CD4-positive, alpha-beta T cell treated with Interleukin-15 for 1 hour (primary cell): ENCODE results near the gene PHF20.
"Not testable (repeated sequence)": the region's sequence is repeated elsewhere in the genome, so short reads cannot be mapped to it uniquely, and the experiment has no call there.

Source experiments
- DNase-seq: peaks from one replicate; pipeline ENCODE4 v3.0.0-alpha.2; 2020

PHF20 gene

DNA sequence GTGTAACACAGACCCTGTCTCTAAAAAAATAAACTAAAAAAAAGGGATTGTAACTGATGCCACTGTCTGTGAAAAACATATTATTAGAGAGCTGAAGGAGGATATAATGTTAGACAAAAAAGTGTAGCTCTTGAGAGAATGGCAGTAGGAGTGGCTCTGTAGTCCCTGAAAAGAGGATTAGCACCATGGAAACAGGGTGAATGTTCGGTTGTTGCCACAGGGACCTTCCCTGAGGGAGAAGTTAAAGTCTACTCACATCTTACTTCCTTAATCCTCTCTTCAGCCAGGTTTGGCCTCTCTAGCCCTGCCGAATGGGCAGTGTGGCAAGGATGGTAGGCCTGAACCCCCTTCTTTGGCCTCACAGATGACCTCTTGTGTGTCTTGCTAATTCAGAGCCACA lies 170.4 kb downstream of the PHF20 start:
- DNase-seq = no peak

DNA sequence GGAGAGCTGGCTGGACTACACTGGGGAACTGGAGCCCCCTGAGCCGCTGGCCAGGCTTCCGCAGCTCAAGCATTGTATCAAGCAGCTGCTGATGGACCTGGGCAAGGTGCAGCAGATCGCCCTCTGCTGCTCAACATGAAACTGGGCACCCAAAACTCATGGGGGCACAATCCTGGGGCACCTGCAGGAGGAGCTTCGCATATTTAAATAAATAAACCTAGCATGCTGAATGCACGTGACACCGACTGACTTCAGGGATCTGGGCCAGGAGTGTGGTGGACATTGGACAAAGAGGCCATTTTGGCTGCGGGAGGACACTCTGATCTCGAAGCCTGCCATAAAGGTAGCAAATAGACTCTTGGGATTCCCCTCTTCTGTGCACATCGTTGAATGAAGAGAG lies 175.7 kb downstream of the PHF20 start:
- peak; percentile 19 for DNase-seq

DNA sequence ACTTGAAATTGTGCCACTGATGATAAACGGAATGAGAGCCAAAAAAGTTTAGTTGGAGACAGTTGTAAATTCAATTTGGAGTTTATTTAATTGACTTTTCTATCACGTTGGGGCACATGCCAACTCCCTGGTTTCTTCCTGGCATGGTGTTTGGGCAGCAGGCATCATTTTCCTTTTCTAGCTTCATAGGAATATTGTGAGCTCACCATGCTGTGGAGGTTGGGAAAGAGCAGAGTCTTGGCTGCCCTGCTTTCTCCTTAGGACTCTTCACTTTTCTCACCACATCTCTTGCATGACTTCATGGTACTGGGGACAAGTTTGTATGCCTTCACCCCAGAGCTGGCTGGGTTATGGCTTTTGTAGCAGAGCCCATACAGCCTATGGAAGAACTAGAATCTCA lies 176.1 kb downstream of the PHF20 start:
- DNase-seq = no peak

DNA sequence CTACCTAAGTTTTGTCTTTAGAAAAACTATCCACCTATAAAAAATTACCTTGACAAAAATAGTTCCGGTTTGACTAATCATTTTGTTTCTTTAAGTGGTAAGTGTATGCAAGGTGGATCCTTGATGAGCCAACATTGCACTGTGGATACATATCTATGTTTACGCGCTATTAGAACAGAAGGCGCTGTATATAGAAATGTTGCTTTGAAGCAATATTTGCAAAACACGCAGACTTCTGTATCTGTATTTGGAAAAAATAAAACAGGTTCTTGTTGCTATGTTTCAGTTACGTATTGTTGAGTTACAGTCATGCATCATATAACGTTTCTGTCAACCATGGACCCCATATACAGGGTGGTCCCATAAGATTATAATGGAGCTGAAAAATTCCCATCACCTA lies 178.3 kb downstream of the PHF20 start:
- no peak for DNase-seq

DNA sequence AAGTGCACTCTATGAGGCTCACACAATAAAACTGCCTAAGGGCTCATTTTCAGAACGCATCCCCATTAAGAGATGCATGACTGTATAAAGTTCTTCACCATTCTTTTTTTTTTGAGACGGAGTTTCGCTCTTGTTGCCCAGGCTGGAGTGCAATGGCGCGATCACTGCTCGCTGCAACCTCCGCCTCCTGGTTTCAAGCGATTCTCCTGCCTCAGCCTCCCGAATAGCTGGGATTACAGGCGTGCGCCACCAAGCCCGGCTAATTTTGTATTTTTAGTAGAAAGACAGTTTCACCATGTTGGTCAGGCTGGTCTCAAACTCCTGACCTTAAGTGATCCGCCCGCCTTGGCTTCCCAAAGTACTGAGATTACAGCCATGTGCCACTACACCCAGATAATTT lies 180.3 kb downstream of the PHF20 start:
- DNase-seq = not testable (repeated sequence)

DNA sequence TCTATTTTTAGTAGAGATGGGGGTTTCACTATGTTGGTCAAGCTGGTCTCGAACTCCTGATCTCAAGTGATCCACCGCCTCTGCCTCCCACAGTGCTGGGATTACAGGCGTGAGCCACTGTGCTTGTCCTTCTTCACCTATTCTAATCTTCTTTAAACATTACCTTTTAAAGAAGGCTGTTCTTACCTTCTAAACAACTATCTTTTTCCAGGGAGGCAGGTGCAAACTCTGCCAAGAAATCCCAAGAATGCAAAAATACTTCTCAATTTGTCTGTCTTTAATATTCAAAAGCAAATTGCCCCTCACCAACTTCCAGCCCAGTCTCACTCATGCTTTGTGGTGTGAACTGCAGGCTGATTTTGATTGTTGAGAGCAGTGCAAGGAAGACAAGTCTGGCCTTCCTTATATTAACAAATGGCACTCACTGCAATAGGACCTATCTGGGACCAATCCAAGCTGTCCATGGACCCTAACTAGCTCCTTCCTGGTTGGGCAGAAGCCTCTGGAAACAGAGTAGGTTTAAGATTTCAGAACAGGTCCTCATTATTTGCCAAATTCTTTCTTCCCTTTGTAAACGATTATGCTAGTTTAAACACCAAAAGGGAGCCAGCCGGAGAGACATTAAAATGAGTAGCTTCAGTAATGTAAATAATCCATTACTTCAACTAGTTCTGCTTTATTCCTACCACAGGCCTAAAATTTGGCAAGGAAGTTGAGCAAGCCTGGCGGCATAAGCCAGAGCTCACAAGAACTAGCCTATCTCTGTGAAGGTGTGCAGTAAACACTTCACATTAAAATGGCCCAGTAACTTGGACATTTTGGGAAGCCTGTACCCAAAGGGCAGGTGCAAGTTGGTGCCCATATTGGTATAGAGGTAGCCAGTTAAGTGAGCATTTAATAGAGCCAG lies 180.9 kb downstream of the PHF20 start:
- peak; percentile 21 for DNase-seq

DNA sequence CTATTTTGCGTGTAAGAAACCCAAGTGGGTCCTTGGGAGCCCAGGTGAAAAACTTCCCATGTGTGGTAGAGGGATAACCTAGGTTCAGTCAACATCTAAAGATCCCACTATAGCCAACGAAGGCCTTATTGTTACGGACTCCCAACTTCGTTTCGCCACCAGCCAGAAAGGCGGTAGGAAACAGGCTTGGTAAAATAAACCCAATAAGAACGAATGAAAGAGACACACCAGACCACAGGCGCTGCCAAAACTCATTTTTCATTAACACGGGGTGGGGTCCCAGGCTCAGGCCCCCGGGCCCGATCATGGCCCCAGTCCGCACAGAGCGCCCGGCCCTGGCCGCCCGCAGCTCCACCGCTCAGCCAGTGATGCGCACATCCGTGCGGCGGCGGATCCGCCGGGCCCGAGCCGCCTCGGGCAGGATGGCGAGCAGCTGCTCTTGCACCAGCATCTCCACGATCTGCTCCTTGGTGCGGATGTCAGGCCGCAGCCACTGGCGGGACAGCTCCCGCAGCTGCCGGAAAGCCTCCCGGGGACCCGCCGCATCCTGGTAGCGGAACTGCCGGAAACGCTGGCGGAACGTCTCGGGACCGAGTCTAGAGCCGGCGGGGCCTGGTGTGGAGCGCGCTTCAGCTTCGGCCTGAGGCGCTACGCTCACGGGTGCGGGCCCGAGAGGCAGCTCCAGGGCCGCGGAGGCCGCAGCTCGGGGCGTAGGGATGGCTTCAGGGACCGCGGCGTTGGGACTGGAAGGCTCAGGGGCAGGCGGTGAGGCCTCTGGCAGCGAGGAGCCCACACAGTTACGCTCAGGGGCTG lies 181.8 kb downstream of the PHF20 start:
- DNase-seq = peak; percentile 65

DNA sequence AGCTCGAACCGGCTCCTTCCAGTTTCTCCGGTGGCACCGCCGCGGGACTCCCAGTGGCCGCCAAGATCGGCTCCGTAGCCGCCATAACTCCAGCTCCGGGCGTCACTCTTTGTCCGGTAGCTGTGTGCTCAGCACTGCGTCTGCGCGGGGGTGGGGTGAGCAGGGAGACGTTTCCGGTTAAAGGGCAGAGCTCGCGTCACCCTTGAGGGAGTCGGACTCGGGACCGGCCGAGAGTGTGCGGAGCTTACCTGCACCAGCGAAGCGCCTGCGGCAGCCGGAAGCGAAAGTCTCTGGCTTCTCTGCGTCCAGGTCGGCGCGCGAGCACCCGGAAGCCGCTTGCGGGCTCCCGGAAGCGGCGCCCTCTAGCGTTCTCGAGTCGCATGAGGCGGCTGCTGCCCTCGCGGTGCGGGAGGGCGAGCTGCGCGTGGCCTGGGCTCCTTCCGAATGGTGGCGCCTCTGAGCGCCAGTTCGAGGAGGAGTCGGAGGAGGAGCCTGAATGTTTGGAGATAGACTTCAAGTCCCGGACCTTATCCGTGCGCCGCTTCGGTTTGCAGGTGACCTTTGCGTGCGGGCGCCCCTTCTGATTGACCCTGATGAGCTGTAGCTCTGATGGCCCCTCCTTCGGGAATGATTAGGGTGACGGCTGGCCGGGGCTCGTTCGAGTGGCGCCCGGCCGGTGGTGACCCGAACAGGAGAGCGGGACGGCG lies 182.5 kb downstream of the PHF20 start, which contains the start of gene SCAND1:
Gene SCAND1, minus strand, starts transcription at position 303 of the 707 bp plus-strand sequence. Its CDS starts 218 bp downstream, at position 85.
- DNase-seq = peak; percentile 99

DNA sequence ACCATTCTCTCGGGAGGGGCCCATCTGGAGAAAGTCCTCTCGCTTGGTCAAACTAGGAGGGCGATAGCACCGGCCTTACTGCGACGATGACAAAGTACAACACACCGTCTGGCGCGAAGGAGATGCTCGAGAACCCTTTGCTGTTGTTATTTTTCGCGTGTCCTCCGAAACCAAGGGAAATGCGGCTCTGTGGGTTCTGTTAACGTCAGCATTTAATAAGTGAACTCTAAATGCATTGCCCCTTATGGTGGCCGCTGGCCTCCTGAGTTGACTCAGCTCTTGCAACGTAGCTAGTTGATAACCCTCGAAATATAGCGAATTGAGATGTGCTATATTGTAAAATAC lies 183.1 kb downstream of the PHF20 start:
- DNase-seq = peak; percentile 39

DNA sequence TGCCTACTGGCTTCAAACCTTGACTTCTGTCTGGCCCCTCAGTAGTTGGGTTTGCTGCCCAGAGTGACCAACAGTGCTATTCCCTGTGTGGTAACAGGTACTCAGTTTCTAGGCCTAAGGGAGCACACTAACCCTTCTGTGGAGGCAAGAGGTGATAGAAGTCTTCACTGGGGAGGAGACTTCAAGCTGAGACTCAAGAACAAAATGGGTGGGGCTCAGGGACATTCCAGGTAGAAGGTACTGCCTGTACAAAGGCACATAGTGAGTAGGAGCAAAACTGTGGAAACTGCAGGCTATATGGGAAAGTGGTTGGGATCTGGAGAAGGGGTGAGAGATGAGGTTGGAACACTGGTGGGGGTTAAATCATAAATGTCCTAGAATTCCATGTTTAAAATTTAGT lies 184.8 kb downstream of the PHF20 start:
- DNase-seq = no peak

DNA sequence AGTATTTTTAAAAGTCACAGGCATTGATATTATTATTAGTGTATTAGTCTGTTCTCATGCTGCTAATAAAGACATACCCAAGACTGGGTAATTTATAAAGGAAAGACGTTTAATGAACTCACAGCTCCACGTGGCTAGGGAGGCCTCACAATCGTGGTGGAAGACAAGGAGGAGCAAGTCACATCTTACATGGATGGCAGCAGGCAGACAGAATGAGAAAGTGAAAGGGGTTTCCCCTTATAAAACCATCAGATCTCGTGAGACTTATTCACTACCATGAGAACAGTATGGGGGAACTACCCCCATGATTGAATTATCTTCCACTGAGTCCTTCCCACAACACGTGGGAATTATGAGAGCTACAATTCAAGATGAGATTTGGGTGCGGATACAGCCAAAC lies 187.5 kb downstream of the PHF20 start:
- not testable (repeated sequence) for DNase-seq

DNA sequence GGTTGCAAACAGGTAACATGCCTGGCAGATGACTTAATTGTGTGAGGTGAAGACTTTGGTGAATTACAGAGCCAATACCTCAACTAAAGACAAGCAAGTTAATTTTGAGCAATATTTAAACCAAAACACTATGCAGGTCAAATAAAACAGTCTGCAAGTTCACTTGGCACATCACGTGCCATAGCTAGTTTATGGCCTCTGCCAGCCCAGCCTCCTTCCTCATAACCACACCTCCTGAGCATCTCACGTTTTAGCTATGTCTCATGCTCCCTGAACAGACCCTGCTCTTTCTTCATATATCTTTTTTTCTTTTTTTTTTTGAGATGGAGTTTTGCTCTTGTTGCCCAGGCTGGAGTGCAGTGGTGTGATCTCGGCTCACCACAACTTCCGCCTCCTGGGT lies 192.1 kb downstream of the PHF20 start:
- DNase-seq = no peak

DNA sequence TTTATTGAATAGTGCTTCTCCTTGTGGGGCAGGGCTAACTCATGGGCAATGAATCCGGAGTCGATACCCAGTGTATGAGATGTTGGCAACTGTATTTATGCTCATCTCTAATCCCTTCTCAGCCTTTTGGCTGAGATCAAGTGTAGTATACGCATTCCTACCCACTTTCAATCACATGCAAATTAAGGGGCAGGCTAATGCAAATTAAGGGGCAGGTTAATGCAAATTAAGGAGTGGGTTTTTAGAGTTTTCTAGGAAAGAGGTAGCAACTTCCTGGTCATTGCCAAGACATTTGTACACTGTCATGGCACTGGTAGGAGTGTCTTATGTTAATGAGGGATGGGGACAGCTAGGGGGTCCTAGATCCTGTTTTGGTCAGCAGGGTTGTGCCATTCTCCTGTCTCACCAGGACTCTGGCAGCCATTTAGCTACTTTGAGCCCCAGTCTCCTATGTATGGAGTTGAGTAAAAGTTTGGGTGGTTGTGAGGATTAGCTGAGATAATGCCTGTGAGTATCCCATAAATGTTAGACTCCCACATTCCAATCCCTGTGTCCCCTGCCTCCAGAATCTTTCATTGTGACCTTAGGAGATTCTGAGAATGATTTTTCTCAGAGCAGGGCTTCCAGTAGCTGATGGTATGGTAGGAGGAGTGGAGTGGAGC lies 196.3 kb downstream of the PHF20 start, which contains the start of gene CNBD2:
Gene CNBD2, plus strand, starts transcription at position 612 of the 662 bp plus-strand sequence. CDS start 173 bp downstream, outside the sequence.
- DNase-seq = no peak

DNA sequence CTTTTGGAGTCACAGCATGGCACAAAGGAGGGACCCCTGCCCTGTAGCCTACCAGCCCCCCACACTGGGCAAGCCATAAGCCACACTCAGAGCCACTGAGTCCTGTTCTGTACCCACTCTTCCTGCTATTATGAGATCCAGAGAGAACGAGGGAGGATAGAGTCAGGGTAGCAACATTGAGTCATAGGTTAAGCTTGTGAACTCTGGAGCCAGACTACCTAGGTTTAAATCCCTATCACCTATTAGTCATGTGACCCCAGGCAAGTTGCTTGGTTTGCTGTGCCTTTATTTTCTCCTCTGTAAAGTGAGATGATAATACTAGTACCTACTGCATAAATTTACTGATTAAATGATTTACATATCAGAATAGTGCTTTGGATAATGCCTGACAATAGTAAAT lies 197.1 kb downstream of the PHF20 start:
- DNase-seq = no peak

DNA sequence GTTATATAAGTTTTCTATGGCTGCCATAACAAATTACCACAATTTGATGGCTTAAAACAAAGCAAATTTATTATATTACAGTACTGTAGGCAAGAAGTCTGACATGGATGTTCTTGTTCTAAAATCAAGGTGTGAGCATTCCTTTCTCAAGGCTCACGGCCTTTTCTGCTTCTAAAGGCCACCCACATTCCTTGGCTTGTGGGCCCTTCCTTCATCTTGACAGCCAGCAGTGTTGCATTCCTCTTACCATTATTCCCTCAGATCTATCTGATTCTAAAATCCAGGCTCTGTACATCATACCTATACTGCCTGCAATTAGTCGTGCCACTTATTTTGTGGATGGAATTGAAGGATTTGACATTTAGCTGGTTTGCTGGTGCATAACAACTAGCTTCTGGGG lies 200.2 kb downstream of the PHF20 start:
- DNase-seq = no peak

DNA sequence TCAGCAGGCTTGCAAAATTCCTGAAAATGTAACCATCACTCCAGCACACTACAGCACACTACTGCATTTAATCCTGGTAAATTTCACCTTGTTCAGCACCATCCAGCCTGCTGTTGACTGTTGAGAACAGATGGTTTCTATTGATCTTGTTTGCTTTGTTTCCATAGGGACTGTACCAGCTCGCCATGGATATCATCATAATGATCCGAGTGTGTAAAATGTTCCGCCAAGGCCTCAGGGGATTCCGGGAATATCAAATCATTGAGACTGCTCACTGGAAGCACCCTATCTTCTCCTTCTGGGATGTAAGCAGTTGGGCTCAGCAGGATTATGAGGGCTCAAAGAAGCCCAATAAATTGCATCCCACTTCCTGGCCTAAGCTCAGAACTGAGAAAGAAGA lies 200.6 kb downstream of the PHF20 start:
- no peak for DNase-seq

DNA sequence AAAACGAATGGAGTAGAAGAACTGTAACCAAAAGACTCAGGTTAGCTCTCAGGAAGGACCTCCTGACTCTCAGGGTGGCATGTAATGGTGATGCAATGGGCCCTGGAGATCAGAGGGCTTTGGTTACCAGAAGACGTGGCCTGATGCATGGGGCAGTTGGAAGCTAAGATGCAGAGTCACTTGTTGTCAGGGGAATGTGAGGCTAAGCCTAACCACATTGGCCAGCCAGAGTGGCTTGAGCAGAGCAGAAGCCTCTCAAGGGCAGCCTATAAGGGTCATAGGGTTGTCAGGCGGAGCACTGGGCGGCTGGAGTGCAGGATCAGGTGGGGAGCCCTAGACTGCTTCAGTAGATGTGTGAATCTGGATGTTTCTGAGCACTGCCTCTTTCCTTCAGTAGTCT lies 202.4 kb downstream of the PHF20 start:
- no peak for DNase-seq

DNA sequence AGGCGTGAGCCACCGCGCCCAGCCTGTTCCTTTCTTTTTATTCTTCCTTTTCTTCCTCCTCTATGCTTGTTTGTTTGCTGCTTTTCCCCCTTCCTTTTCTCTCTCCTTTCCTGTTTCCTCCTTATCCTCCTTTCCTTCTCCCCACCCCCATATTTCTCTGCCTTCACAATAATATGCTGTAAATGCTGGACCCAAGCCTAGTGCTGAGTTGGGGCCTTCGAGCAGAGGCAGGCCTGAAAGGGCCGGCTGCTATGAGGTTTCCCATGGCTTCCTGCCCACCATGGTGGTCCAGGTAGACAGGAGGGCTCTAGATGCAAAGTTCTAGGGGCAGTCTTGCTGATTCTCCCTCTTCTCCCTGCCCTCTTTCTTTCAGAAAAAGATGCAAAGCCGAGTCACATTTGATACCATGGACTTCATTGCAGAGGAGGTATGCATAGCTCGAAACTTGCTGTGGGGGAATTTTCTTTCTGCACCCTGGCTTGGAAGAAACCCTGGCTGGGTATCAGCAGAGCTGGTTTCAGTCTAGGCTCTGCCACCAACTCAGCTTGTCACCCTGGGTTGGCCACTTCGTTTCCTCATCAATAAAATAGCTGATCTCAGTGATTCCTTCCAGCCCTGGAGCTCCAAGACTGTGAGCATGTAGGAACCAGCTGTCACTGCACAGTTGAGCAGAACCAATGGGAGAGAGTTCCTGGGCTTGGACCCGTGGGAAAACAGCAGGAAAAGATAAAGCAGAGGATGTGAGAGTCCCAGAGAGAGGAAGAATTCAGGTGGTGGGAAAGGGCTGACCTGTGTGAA lies 204.0 kb downstream of the PHF20 start:
- DNase-seq = no peak

DNA sequence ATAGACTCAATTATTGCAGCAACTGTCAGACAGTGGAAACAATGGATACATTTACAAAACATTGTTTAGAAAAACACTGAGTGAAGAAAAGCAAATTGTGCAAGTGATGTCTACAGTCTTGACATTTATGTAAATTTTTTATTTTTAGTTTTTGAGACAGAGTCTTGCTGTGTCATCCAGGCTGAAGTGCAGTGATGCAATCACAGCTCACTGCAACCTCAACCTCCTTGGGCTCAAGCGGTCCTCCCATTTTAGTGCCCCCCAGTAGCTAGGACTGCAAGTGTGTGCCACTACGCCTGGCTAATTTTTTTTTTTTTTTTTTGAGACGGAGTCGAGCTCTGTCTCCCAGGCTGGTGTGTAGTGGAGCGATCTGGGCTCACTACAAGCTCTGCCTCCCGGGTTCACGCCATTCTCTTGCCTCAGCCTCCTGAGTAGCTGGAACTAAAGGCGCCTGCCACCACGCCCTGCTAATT lies 206.3 kb downstream of the PHF20 start:
- DNase-seq = no peak

DNA sequence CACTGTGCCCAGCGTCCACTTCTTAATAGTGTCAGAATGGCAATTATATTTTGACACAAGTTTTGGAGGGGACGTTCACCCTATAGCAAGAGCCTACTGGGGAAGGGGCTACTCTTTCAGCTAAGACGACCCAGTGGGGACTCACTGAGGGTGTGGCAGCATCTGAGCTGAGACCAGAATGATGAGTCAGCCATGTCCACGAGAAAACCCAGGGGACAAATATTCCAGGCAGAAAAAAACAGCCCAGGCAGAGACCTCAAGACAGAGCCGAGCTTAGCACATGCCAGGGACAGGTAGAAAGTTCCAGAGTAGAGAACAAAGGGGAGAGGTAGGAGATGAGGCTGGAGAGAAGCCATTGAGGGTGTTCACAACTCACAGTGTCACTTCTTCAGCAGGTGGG lies 207.7 kb downstream of the PHF20 start:
- DNase-seq = no peak

DNA sequence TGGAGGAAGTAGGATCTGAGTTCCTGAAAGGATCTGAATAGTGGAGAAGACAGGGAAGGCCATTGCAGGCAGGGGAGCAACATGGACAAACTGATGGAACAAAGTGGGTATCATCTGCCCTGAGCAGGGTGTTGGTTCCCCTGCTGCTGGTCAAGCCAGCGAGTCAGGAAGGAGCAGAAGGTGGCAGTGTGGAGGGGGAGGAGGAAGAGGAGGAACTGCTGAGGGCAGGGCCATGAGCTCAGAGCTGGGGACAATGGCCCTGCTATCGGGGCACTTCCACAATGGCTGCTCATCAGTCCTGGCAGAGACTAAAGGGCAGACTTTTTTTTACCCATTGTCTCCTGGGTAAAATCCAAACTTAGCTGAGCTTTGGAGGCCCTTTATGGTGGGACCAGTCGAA lies 210.2 kb downstream of the PHF20 start:
- no peak for DNase-seq

DNA sequence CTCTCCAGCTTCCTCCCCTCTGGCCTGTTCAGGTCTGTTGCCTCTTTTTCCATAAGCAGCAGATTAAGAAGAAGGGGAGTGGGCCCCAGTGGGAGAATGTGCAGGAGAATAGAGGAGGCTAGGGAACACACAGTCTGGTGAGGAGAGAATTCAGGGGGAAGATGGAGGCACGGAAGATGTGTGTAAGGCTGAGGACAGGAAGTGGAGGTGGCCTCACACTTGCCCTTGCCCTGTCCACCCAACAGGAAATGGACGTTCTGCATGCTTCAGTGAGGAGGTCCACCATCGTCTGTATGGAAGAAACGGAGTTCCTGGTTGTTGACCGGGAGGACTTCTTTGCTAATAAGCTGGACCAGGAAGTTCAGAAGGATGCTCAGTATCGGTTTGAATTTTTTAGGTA lies 212.6 kb downstream of the PHF20 start:
- DNase-seq = no peak
